Ammon's horn (tissue), 1 donor: Measurements from ENCODE around the gene CSNK1D.
A peak's percentile ranks its signal among the peaks of the same experiment; 100 is the strongest.

ENCODE experiments used
- DNase-seq: peaks from one replicate; pipeline ENCODE4 v3.0.0-alpha.2; 2016; ENCODE audit warnings: low spot score

CSNK1D gene

GRCh38 chr17:82273327-82274133 is at the start of gene CSNK1D:
TSS of gene CSNK1D (minus strand) at chr17:82273700. CDS start at chr17:82273381, 319 bp downstream.
- peak; percentile 92 for DNase-seq

DNA sequence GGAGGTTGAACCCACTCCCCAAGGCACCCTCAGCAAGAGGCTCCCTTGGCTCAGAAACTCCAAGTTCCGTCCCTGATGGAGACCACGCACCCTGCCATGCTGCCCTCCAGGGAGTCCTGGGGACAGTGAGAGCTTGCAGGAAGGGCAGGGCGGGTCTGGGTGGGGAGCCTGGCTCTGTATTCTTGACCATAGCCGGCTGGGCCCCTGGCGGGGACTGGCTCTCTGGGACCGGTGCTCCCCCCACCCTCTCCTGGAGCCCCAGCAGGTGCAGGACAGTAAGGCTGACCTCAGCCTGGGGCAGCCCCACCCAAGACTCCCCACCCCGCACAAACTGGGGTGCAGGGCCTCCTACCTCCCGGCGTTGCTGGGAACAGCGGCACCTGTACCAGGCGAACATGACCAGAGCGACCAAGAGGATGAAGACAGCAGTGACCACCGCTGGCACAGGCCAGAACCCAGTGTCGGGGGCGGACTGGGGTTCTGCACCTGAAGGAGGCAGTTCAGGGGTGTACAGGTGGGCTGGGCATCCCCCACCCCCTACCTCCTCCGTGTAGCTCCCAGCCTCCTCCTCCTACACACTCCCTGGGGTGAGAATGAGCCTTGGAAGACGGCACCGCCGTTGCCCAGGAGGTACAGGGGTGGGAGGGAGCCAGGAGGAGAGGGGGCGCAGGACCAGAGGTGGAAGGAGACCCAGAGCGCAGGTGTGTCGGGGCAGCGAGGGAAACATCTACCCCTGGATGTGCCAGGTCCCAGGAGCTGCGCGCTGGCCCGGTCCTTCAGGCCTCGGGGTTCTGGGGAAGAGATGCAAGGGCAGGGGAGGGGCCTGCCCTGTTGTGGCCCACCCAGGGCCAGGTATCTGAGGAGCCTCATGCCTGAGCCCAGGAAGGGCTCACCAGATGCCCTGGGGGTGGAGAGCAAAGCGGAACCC is 49.3 kb upstream of the CSNK1D start:
- DNase-seq, result no peak

DNA sequence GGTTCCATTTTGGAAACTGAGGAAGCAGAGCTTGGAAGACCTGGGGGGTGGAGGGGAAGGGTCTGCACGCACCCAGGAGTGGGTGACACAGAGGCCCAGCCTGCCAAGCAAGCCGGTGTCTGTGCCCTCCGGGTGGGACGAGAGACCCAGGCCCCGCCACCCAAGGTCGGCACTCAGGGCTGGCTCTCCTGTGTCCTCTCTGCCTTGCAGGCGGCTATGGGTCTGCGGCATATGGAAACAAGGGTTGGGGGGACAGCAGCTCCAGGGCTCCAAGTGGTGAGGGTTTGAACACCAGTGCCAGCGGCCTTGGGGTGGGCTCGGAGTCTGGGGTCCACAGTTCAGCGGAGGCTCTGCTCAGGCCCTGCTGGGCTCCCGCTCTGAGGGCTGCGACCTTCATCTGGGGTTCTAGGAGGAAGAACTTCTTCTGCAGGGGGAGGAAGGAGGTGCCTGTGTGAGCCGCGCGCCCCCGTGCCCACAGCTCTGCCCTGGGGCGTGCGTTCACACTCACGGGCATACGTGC is 48.5 kb upstream of the CSNK1D start:
- no peak for DNase-seq

DNA sequence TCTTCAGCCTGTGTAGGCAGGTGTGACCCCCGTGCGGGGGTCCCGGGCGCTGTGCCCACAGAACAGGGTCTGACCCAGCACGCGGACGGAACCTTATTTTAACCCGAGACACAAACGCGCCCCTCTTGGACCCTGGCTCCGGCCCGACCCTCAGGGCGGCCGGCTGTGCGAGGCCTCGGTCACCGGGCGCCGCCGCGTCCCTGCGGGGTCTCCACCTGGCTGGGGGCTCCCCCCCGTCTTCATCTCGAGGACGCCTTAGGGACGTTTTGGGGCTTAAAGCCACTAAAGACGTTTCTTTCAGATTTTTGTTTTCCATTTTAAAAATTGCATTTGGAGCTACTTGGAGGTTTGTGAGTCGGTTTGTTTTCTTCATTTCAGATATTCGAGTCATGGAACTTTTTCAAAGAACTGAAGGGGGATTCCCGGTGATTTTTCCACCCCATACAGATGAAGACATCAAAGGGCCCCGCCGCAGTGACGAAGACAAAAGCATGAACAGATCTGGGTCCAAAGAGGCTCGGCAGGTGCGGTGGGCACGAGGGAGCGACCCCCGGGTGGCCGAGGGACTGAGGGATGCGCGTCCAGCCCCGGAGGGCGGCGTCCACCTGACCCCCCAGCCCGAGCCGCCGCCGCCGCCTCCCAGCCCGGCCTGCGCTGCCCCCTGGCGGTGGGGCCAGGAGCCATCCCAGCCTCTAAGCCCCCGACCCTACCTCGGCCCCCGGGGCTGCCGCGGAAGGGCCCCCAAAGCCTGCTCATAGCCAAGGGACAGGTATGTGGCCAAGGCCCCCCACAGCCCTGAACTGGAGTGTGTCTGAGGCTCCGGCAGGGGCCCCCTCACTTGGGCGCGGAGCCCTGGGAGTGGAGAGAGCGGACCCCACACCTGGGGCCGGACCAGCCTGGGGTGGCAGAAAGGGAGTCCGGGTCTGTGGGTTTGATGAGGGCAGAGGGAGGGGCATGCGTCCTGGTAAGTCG is 47.7 kb upstream of the CSNK1D start:
- DNase-seq, result no peak

- no peak for DNase-seq
These were observed 46.8 kb upstream of the CSNK1D start for GRCh38 chr17:82320140-82320840.

DNA sequence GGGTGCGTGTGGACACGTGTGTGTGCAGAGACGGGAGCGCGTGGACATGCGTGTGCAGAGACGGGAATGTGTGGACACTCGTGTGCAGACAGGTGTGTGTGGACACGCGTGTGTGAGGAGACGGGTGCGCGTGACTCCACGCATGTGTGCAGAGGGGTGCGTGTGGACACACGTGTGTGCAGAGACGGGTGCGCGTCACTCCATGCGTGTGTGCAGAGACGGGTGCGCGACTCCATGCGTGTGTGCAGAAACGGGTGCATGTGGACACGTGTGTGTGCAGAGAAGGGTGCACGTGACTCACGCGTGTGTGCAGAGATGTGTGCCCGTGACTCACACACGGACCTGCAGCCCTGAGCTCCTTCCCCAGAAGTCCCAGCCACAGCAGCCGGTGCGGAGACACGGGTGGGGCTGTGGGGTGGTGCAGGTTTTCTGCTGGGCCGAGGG is 46.1 kb upstream of the CSNK1D start:
- no peak for DNase-seq

DNA sequence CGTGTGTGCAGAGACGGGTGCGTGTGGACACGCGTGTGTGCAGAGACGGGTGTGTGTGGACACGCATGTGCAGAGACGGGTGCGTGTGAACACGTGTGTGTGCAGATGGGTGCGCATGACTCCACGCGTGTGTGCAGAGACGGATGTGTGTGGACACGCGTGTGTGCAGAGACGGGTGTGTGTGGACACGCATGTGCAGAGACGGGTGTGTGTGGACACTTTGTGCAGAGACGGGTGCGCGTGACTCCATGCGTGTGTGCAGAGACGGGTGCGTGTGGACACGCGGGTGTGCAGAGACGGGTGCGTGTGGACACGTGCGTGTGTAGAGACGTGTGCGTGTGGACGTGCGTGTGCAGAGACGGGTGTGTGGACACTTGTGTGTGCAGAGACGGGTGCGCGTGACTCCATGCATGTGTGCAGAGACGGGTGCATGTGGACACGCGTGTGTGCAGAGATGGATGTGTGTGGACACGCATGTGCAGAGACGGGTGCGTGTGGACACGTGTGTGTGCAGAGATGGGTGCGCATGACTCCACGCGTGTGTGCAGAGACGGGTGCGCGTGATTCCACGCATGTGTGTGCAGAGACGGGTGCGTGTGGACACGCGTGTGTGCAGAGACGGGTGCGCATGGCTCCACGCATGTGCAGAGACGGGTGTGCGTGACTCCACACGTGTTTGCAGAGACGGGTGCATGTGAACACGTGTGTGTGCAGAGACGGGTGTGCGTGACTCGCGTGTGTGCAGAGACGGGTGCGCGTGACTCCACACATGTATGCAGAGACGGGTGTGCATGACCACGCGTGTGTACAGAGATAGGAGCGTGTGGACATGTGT is 45.5 kb upstream of the CSNK1D start:
- DNase-seq, result no peak

DNA sequence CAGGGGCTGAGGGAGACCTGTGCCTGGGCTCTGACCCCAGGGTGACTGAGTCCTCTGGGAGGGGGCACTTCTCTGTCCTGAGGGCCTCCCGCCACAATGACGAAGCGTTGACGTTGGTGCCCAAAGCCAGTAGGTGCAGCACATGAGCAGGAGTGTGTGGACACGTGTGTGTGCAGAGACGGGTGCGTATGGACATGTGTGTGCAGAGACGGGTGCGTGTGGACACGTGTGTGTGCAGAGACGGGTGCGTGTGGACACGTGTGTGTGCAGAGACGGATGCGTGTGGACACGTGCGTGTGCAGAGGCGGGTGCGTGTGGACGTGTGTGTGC is 44.6 kb upstream of the CSNK1D start:
- DNase-seq, result no peak

DNA sequence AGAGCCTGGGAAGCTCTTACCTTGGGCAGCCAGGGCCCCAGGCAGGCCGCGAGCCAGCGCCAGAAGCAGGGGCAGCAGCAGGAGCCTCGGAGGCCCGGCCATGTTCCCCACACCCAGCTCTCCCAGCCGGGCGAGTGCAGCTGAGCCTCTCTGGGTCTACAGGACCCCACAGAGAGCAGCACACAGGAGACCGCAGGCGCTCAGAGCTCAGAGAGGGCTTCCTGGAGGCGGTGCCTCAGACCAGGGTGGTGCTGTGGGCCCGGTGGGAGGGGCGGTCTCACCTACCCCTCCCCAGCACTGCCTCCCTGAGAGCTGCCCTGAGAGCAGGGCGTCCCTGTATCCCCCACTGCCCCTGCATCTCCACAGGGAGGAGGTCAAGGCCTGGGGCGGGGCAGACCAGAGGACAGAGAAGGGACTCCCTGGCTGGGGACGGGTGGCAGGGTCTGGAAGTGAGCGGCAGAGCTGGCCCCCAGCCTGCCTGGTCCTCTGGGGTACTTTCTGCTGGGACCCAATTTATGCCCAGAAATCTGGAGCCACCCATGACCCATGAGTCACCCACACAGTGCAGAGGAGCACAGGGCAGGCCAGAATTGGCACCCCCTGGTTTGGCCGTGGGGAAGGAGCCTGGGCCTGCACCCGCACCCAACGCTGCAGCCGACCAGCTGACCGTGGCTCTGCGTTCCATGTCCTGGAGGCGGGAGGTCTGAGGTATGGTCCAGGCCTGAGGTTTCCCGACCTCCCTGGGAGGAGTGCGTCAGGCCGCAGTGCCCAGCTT is 44.1 kb upstream of the CSNK1D start, which contains the start of gene CD7:
TSS of gene CD7 (minus strand) at position 215 of the 775 bp plus-strand sequence. CDS start at position 102, 113 bp downstream.
- DNase-seq, result no peak

DNA sequence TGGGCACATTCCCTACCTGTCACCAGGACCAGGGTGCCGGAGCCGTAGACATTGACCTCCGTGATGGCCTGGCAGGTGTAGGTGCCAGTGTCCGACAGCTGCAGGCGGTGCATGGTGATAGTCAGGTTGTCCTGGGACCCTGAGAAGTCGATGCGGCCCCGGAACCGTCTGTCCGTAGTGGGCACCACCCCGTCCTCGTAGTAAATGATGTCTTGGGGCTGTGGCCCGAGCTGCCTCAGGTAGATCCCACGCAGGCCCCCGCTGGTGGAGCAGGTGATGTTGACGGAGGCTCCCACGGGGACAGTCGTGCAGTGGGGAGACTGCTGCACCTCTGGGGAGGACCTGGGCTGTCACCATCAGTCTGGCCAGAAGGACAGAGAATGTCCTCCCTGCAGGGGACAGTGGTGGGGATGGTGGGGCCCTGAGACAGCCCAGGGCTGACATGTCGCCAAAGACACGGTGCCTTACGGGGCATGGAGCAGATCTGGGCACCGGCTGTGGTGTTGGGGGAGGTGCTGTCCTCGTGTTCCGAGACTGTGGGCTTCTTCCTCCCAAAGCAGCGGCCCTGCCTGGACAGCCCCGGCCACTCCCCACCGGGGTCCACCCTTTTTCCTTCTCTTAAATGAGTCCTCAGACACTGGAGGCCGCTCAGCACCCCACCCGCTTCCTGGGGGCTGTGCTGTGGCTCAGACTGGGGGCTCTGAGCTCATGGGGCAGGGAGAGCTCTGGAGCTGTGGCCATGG is 43.3 kb upstream of the CSNK1D start:
- DNase-seq, result no peak

DNA sequence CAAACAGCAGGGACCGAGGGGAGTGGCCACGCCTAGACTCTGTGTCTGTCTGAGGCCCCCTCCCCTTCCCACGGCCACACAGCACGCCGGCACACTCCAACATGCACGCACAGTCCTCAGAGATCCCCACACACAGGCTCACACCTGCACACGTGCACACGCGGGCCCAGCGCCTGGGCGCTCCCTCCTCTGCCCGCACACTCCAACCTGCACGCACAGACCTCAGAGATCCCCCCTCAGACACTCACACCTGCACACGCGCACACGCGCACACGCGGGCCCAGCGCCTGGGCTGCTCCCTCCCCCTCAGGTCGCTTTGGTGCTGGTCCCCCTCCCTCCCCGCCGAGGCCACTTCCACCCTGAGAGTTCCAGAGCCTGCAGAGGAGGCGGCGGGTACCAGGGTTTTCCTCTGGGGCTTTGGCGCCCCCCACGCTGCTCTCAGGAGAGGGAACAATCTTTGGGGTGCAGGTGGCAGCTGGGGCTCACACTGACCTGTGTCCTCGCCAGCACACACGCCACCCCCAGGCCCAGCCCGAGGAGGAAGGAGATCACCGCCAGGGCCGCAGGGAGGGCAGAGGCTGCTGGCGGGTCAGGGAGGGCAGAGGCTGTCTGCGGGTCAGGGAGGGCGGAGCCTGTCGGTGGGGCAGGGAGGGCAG is 42.3 kb upstream of the CSNK1D start:
- DNase-seq, result no peak

DNA sequence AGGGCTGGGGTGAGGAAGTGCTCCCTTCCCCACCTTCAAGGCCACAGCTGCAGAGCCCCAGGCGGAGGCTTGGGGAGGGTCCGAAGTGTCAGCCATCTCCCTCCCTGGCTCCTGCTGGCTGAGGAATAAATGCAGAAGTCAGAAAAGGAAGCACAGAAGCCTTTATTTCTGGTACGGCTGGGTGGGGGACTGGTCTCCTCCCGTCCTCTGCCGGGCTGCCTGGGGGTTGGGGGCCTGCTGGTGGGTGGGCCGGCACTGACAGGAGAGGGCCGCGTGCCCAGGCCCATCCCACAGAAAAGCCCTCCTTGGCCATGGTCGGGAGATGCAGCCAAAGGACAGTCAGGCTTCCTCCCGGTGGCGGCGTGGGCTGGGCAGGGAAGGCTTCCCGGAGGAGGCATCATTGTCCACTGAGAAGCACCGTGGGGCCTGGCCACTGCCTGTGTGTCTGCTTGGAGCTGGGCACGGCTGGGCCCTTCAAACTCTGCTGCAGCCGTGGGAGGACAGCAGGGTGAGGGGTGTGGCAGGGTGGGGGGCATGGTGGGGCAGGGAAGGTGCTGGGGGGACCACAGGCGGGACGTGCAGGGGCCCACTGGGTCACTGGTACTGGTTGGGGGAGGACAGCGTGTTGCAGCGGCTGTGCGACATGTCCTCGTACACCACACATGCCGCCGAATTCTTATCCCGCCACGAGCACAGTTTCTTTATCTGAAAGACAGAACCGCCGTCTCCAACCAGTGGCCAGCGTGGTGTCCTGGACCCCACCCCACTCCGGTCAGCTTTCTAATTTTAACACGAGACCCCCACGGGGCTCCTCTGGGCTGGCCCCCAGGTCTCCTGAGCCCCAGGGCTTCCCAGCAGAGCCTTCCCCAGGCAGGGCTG is 41.5 kb upstream of the CSNK1D start:
- no peak for DNase-seq

- DNase-seq, result no peak
These were observed 40.7 kb upstream of the CSNK1D start for GRCh38 chr17:82314012-82314726.

DNA sequence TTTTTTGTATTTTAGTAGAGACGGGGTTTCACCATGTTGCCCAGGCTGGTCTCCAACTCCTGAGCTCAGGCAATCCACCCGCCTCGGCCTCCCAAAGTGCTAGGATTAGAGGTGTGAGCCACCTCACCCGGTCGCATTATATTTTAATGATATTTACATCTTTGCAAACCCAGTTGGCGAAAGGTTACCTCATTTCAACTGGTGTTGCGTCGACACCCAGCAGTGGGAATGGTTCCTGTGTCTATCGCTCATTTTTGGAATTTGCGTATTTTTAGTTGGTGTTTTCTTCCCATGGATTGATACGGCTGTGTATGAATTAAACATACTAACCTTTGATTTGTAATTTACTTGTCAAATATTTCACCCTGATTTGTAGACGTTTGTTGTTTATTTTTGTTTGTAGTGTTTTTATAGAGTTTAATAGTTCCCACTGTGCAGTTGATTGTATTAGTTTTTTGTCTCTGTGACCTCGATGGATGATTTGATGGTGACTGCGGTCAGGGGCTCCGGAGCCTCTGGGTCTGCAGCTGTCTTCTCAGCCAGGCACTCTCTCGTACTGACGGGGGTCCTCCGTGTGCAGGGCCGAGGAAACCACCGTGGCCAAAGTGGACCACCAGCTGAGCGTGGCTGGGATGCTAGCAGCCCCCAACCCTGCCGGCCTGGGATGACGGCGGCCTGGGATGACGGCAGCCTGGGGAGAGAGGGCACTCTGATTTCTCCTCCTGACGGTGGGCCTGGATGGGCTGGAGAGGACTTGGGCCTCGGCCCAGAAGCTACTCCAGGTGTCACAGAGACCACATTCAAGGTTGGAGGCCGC is 39.9 kb upstream of the CSNK1D start:
- DNase-seq, result no peak

GRCh38 chr17:82311971-82312370 is 38.5 kb upstream of the CSNK1D start:
- no peak for DNase-seq
